MM.1S (cell line): ENCODE data around the gene SEMA3A.

Experiments used
- CTCF ChIP-seq: fragments of 300-600 bp; sonication (generic); IDR thresholded peaks from 2 replicates; pipeline ENCODE4 v1.5.1; 2016; ENCODE audit warnings: antibody characterized with exemption, low read length, mixed read lengths
- EZH2 ChIP-seq: fragments of 300-600 bp; sonication (generic); optimal IDR thresholded peaks from 2 replicates; pipeline ENCODE3; 2017; ENCODE audit warnings: low read depth, mild to moderate bottlenecking, antibody characterized with exemption, low read length, mixed read lengths

GRCh38 chr7:84188786-84189405 is 5.7 kb downstream of the SEMA3A start:
- TF ChIP-seq EZH2 (no peak), CTCF (peak; percentile 58)
